GM10248 (cell line): ENCODE measurements around the gene CLNK.

ENCODE experiments used
- CTCF ChIA-PET: fragments of 300-600 bp; sonication (Branson Sonifier 250); formaldehyde crosslinking; extraction: SDS; loops from one replicate; lab custom pipeline; 2021; ENCODE audit warnings: antibody characterized with exemption; lab: Yijun Ruan, JAX
- POLR2A ChIA-PET: fragments of 350-650 bp; sonication (Branson Sonifier 250); formaldehyde crosslinking; extraction: SDS; loops from one replicate; lab custom pipeline; 2020; ENCODE audit warnings: antibody characterized with exemption; lab: Yijun Ruan, JAX
- DNase-seq: peaks from one replicate; pipeline ENCODE4 v3.0.0; 2012; ENCODE audit errors: extremely low spot score
- CTCF ChIP-seq: IDR thresholded peaks from 2 replicates; pipeline ENCODE4 v1.5.1; 2012; ENCODE audit warnings: mild to moderate bottlenecking, low read depth; ENCODE audit errors: extremely low read depth, missing control alignments, control extremely low read depth

CLNK gene

DNA sequence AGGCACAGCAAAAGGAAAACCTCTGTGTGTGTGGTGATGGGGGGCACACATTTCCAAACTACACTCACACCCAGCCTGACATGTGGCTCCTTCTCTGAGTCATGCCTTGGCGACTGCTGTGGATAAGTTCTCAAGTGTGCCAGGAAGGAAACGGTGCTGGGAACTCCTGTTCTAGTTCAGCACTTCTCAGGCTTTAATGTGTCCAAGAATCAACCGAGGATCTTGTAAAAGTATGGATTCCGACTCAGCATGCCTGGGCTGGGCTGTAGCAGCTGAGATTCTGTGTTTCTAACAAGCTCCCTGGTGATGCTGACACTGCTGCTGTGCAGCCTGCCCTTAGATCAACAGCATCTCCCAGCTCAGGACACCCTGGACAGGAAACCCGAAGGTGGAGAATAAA lies 20.2 kb downstream of the CLNK start:
- POLR2A ChIA-PET, result interaction anchor here (1.4 kb wide), 1 partner anchor 10 kb away, joined by 3 read pairs; no protein-coding TSS in a partner anchor
- no peak for DNase-seq
- no peak for TF ChIP-seq CTCF
- CTCF ChIA-PET, result interaction anchor here (1.2 to 1.3 kb wide), 3 partner anchors 16 to 37 kb away, joined by 3 read pairs; no protein-coding TSS in a partner anchor

- ChIA-PET POLR2A (no interaction called here), CTCF (interaction anchor here (1.1 kb wide), 1 partner anchor 11 kb away, joined by 4 read pairs; no protein-coding TSS in a partner anchor)
- no peak for TF ChIP-seq CTCF
- DNase-seq, result no peak
Observed at GRCh38 chr4:10662937-10663336, 21.6 kb downstream of the CLNK start.

GRCh38 chr4:10661047-10661446 lies 23.5 kb downstream of the CLNK start:
- ChIA-PET CTCF (interaction anchor here (1.5 to 1.6 kb wide), 2 partner anchors 14 to 20 kb away, joined by 4 to 7 read pairs; no protein-coding TSS in a partner anchor), POLR2A (no interaction called here)
- TF ChIP-seq CTCF, result no peak
- no peak for DNase-seq

DNA sequence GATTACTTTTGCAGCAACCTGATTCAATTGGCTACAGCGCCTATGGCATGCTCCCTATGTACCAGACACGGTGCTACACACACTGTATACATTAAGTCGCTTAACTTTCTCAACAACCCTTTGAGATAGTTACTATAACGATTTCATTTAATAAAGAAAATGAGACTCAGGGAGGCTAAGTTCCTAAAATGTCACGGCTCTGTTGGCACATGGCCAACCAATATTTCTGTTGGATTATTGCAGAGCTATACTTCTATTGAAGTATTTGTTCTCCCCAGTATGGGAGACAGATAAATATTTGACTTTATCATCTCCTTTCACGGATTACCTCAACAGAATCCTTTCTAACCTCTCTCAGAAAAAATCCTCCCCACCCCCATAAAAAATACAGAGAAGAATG lies 25.3 kb downstream of the CLNK start:
- no peak for DNase-seq
- no peak for TF ChIP-seq CTCF
- ChIA-PET CTCF (interaction anchor here (0.9 to 1.6 kb wide), 3 partner anchors 9 to 78 kb away, joined by 3 read pairs; no protein-coding TSS in a partner anchor), POLR2A (no interaction called here)

- POLR2A ChIA-PET, result interaction anchor here (0.5 kb wide), 1 partner anchor 8 kb away, joined by 7 read pairs; no protein-coding TSS in a partner anchor
- no peak for TF ChIP-seq CTCF
- no peak for DNase-seq
- CTCF ChIA-PET, result interaction anchor here (1.0 to 2.0 kb wide), 9 partner anchors 9 to 33 kb away, joined by 3 to 7 read pairs (median 3); no protein-coding TSS in a partner anchor
Observed at GRCh38 chr4:10656988-10657387, 27.6 kb downstream of the CLNK start.

DNA sequence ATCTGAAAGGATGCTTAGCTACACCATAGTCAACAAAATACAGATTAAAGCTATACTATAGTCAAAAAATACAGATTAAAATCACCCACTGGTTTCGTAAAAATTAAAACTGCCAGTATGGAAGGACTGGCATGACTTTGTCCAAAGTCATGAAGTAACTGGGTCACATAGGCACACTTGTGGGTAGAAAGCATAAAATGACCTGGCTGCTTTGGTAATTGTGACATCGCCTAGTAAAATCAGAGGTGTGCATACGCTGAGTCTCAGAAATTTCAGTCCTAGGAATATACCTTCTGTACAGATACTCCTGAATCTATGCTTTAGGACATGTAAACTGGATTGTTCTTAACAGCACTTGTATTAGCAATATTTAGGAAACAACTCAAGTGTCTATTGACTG lies 28.1 kb downstream of the CLNK start:
- POLR2A ChIA-PET, result interaction anchor here (0.7 kb wide), 1 partner anchor 295 kb away, joined by 3 read pairs; no protein-coding TSS in a partner anchor
- no peak for TF ChIP-seq CTCF
- CTCF ChIA-PET, result interaction anchor here (1.0 to 2.0 kb wide), 7 partner anchors 10 to 27 kb away, joined by 3 to 7 read pairs (median 4); no protein-coding TSS in a partner anchor
- DNase-seq, result no peak
